HG03575 (cell line): ENCODE measurements around the gene SLC12A1.

Source experiments
- ATAC-seq: cut with Tn5 transposase; IDR thresholded peaks from one replicate; pipeline ENCODE4 v1.9.1; 2021; ENCODE audit not compliant: unreplicated experiment, insufficient number of reproducible peaks, low FRiP score; ENCODE audit errors: extremely low read depth

Gene SLC12A1

GRCh38 chr15:48205981-48206380 lies at the start of gene SLC12A1:
TSS of gene SLC12A1 (plus strand) at chr15:48206302. CDS start at chr15:48207720, 1,418 bp downstream.
- ATAC-seq = no peak

GRCh38 chr15:48168616-48169015 lies 37.5 kb upstream of the SLC12A1 start:
- ATAC-seq = no peak

GRCh38 chr15:48170981-48171380 lies 35.1 kb upstream of the SLC12A1 start:
- no peak for ATAC-seq

- ATAC-seq = no peak
Measured at GRCh38 chr15:48175126-48175525, 31.0 kb upstream of the SLC12A1 start.

DNA sequence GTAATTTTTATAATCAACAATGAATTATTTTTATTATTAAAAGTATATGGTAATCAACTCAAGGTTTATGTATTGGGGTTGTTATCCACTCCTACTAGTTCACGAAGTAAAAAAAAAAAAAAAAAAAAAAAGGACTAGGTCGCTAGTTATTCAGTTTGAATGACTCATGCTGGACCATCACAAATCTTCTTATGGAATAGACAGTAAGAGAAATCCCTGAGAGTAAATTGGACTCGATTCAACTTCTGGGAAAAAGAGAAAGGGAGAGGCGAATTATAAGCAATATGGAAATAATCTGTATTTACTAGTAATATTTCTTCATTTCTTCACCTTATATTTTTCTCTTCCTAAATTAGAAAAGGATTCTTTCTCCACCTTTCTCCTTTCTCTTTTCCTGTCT lies 30.0 kb upstream of the SLC12A1 start:
- no peak for ATAC-seq

- no peak for ATAC-seq
Measured at GRCh38 chr15:48176957-48177356, 29.1 kb upstream of the SLC12A1 start.

GRCh38 chr15:48177383-48177765 lies 28.7 kb upstream of the SLC12A1 start:
- ATAC-seq = no peak

- ATAC-seq = no peak
Measured at GRCh38 chr15:48177766-48178647, 28.1 kb upstream of the SLC12A1 start, which contains the start of gene MYEF2. TSS of gene MYEF2 (minus strand) at chr15:48178295. CDS start at chr15:48178237, 58 bp downstream.

- no peak for ATAC-seq
Measured at GRCh38 chr15:48178648-48178931, 27.5 kb upstream of the SLC12A1 start.

DNA sequence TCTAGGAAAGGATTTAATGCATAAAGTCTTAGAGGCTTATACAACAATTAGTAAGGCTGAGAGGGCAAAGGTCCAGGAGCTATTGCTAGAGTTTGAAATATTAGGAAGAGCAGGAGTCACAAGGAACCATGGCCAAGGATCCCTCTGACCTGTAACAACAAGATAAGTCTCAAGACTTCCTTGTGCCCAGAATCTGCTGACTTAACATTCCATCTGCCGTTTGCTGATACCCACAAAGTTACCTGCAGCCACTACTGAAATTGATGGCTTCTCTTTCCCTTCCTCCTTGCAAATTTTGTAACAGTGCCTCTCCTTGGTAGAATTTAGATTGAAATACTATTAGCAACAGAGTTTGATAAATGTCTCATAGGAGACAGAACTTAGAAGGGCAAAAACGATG lies 23.4 kb upstream of the SLC12A1 start:
- ATAC-seq = no peak

DNA sequence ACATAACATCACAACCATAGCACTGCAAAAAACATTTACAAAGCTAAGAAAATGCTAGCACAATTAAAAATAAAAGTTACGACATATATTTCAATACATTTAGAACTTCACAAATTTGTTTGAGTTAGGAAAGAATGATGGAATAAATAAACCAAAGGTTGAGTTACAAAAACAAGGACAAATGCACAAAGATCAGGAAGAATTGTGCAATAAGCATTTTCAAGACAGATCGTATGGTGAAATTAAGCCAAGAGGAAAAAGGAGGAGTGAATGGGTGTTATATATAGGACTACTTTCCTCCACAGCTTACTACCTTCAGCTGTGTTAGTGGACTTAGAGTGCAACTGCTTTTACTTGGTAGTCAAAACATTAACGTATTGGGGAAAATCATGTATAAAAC lies 20.6 kb upstream of the SLC12A1 start:
- no peak for ATAC-seq

- no peak for ATAC-seq
Measured at GRCh38 chr15:48186271-48186670, 19.8 kb upstream of the SLC12A1 start.

- ATAC-seq = no peak
Measured at GRCh38 chr15:48190932-48191573, 15.0 kb upstream of the SLC12A1 start.

DNA sequence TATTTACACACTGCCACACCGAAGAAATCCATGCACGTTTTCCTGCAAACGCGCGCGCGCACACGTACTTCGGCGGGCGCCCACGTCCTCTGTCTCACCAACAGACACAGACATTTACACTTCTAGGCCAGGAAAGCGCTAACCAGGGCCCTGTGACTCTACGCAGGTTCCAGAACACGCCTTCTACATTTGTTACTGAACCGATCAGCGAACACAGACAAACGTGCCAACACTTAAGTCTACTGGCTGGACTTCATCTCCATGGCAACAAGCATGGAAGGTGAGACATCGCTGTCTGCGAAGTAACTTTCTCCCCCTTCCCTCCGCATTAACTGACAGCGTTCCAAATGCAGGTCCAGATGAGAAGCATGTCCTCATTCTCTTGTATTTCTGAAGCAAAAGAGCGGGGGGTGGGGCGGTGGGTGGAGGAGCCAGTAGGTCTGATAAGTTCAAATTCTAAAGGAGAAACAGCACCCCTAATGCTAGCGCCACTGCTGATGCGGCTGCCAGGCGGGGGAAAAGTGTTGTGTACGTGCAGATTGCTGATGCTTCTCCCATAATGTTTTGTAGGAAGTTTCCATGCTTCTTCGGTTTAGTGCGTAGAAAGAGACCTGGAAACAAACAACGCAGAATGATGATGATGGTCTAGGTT lies 14.4 kb upstream of the SLC12A1 start, which contains the start of gene CTXN2:
TSS of gene CTXN2 (plus strand) at position 92 of the 652 bp plus-strand sequence. CDS start 9,636 bp downstream, outside the sequence.
- ATAC-seq = no peak

GRCh38 chr15:48202068-48202467 lies 4.0 kb upstream of the SLC12A1 start:
- no peak for ATAC-seq

DNA sequence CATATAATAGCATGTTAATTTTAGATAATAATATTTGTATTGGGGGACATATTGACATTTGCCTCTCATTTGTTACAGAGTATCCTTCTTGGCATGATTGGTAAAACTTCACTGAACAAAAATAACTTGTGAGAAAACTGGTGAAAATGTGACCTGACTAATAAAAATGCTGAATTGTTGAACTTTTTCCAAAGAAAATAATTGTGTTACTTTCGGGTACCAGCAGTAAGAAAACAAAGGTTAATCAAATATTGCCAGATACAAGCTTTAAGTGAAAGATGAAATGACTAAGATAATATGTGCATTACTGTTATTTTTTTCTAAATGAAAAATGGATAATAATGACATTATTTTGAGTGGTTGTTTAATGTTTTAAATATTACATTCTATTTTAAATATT lies 15.2 kb downstream of the SLC12A1 start:
- ATAC-seq = no peak

- no peak for ATAC-seq
Measured at GRCh38 chr15:48221885-48222284, 15.8 kb downstream of the SLC12A1 start.

DNA sequence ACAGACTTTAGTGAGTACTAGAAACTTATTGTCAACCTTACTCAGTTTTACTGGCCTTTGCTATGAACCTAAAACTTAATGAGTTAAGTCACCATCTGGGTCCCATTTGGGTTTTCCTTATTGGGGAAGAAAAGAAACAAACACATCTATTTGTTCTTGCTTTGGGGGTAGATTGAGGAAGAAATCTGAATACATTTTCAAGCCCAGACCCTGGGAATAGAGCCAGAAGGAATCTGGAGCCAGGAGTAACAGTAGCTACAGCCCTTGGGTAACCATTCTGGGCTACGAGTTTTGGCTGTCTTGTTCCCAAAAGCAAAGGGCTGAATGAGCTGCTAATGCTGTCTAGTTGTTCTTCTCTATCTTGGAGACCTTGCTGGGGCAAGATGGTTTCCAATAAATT lies 16.5 kb downstream of the SLC12A1 start:
- no peak for ATAC-seq

- no peak for ATAC-seq
Measured at GRCh38 chr15:48225771-48226170, 19.7 kb downstream of the SLC12A1 start.

- no peak for ATAC-seq
Measured at GRCh38 chr15:48230498-48230897, 24.4 kb downstream of the SLC12A1 start.
